ENCODE results near the gene HOXA3.

The HOXA3 gene

GRCh38 chr7:27130540-27131389 lies 21.6 kb downstream of the HOXA3 start, which contains the start of gene HOXA4:
Gene HOXA4 (minus strand): TSS chr7:27130757. CDS start chr7:27130733, 24 bp downstream.
- peaks cover 69% of the 10 kb centered on the region for H3K27me3 Mint-ChIP-seq (ENCODE audit: low read depth)

GRCh38 chr7:27129729-27130539 lies 22.4 kb downstream of the HOXA3 start:
- peaks cover 17% of the 10 kb centered on the region for H3K4me1 Mint-ChIP-seq (ENCODE audit: low read depth)
- H3K36me3 Mint-ChIP-seq (ENCODE audit: low read depth) = peaks cover 1% of the 10 kb centered on the region
- H3K9me3 Mint-ChIP-seq = no peaks in the 10 kb centered on the region
- no peak overlapping the region for H3K27ac Mint-ChIP-seq
- H3K4me3 Mint-ChIP-seq = no peak overlapping the region
- peaks cover 68% of the 10 kb centered on the region for H3K27me3 Mint-ChIP-seq (ENCODE audit: low read depth)

More at GRCh38 chr7:27130540-27131389, 21.6 kb downstream of the HOXA3 start, which contains the start of gene HOXA4:
- Mint-ChIP-seq H3K9me3 (no peaks in the 10 kb centered on the region), H3K27ac (no peak within 1 kb of the TSS), H3K4me1 (ENCODE audit: low read depth) (peaks cover 22% of the 10 kb centered on the region), H3K4me3 (peak within 1 kb of the TSS; percentile 67), H3K36me3 (ENCODE audit: low read depth) (peaks cover 1% of the 10 kb centered on the region)

- peaks cover 1% of the 10 kb centered on the region for H3K36me3 Mint-ChIP-seq (ENCODE audit: low read depth)
- H3K4me3 Mint-ChIP-seq = peak overlapping the region; percentile 50
- peaks cover 60% of the 10 kb centered on the region for H3K27me3 Mint-ChIP-seq (ENCODE audit: low read depth)
- no peak overlapping the region for H3K27ac Mint-ChIP-seq
- H3K4me1 Mint-ChIP-seq (ENCODE audit: low read depth) = peaks cover 8% of the 10 kb centered on the region
- no peaks in the 10 kb centered on the region for H3K9me3 Mint-ChIP-seq
Observed at GRCh38 chr7:27128776-27129728, 23.3 kb downstream of the HOXA3 start.

GRCh38 chr7:27128034-27128433 lies 24.3 kb downstream of the HOXA3 start:
- H3K27me3 Mint-ChIP-seq (ENCODE audit: low read depth) = peaks cover 53% of the 10 kb centered on the region
- H3K36me3 Mint-ChIP-seq (ENCODE audit: low read depth) = peaks cover 1% of the 10 kb centered on the region
- no peaks in the 10 kb centered on the region for H3K4me1 Mint-ChIP-seq (ENCODE audit: low read depth)
- H3K9me3 Mint-ChIP-seq = no peaks in the 10 kb centered on the region
- no peak overlapping the region for H3K4me3 Mint-ChIP-seq
- no peak overlapping the region for H3K27ac Mint-ChIP-seq

GRCh38 chr7:27126596-27127327 lies 25.6 kb downstream of the HOXA3 start:
- H3K27ac Mint-ChIP-seq = no peak overlapping the region
- H3K9me3 Mint-ChIP-seq = no peaks in the 10 kb centered on the region
- H3K4me3 Mint-ChIP-seq = no peak overlapping the region
- no peaks in the 10 kb centered on the region for H3K4me1 Mint-ChIP-seq (ENCODE audit: low read depth)
- peaks cover 48% of the 10 kb centered on the region for H3K27me3 Mint-ChIP-seq (ENCODE audit: low read depth)
- H3K36me3 Mint-ChIP-seq (ENCODE audit: low read depth) = no peaks in the 10 kb centered on the region

GRCh38 chr7:27125986-27126394 lies 26.4 kb downstream of the HOXA3 start:
- H3K36me3 Mint-ChIP-seq (ENCODE audit: low read depth) = no peaks in the 10 kb centered on the region
- H3K9me3 Mint-ChIP-seq = no peaks in the 10 kb centered on the region
- peaks cover 43% of the 10 kb centered on the region for H3K27me3 Mint-ChIP-seq (ENCODE audit: low read depth)
- H3K27ac Mint-ChIP-seq = no peak overlapping the region
- H3K4me1 Mint-ChIP-seq (ENCODE audit: low read depth) = no peaks in the 10 kb centered on the region
- H3K4me3 Mint-ChIP-seq = no peak overlapping the region

- Mint-ChIP-seq H3K9me3 (no peaks in the 10 kb centered on the region), H3K4me1 (ENCODE audit: low read depth) (no peaks in the 10 kb centered on the region), H3K27me3 (ENCODE audit: low read depth) (peaks cover 43% of the 10 kb centered on the region), H3K27ac (no peak overlapping the region), H3K36me3 (ENCODE audit: low read depth) (no peaks in the 10 kb centered on the region), H3K4me3 (no peak overlapping the region)
Observed at GRCh38 chr7:27124902-27125689, 27.3 kb downstream of the HOXA3 start.

GRCh38 chr7:27124096-27124901 lies 28.1 kb downstream of the HOXA3 start:
- Mint-ChIP-seq H3K27ac (no peak overlapping the region), H3K4me1 (ENCODE audit: low read depth) (no peaks in the 10 kb centered on the region), H3K4me3 (no peak overlapping the region), H3K36me3 (ENCODE audit: low read depth) (no peaks in the 10 kb centered on the region), H3K27me3 (ENCODE audit: low read depth) (peaks cover 43% of the 10 kb centered on the region), H3K9me3 (no peaks in the 10 kb centered on the region)

- no peaks in the 10 kb centered on the region for H3K4me1 Mint-ChIP-seq (ENCODE audit: low read depth)
- no peak overlapping the region for H3K27ac Mint-ChIP-seq
- H3K9me3 Mint-ChIP-seq = no peaks in the 10 kb centered on the region
- H3K4me3 Mint-ChIP-seq = no peak overlapping the region
- H3K36me3 Mint-ChIP-seq (ENCODE audit: low read depth) = no peaks in the 10 kb centered on the region
- H3K27me3 Mint-ChIP-seq (ENCODE audit: low read depth) = peaks cover 40% of the 10 kb centered on the region
Observed at GRCh38 chr7:27123477-27124053, 28.8 kb downstream of the HOXA3 start.

GRCh38 chr7:27123007-27123476 lies 29.3 kb downstream of the HOXA3 start:
- no peaks in the 10 kb centered on the region for H3K4me1 Mint-ChIP-seq (ENCODE audit: low read depth)
- no peak overlapping the region for H3K27ac Mint-ChIP-seq
- no peak overlapping the region for H3K4me3 Mint-ChIP-seq
- H3K9me3 Mint-ChIP-seq = no peaks in the 10 kb centered on the region
- no peaks in the 10 kb centered on the region for H3K36me3 Mint-ChIP-seq (ENCODE audit: low read depth)
- peaks cover 35% of the 10 kb centered on the region for H3K27me3 Mint-ChIP-seq (ENCODE audit: low read depth)

- Mint-ChIP-seq H3K9me3 (no peaks in the 10 kb centered on the region), H3K27me3 (ENCODE audit: low read depth) (peaks cover 27% of the 10 kb centered on the region), H3K4me3 (no peak overlapping the region), H3K27ac (no peak overlapping the region), H3K36me3 (ENCODE audit: low read depth) (no peaks in the 10 kb centered on the region), H3K4me1 (ENCODE audit: low read depth) (no peaks in the 10 kb centered on the region)
Observed at GRCh38 chr7:27122077-27122910, 30.1 kb downstream of the HOXA3 start.

Data from T-helper 1 cell treated with Interleukin-12 subunit alpha and Interleukin-12 subunit beta and Interleukin-4 antibody, amounts not matched to agents 30 μg/mL and 1 μg/mL, for 36 hours (primary cell).